Calu3 (cell line): ENCODE data around the gene ZNF85. TPM values are rescaled to one million over a fixed set of nuclear protein-coding genes. Genes with fewer than 3 reads are reported as not detected.
"Not testable (repeated sequence)": the region's sequence is repeated elsewhere in the genome, so short reads cannot be mapped to it uniquely, and the experiment has no call there.

Source experiments
- BruUV-seq: library from RNA; stranded (reverse); fragments of 400-500 nt; replicated peaks from 2 replicates; lab custom pipeline; 2021; lab: Mats Ljungman, UMichigan
- CTCF ChIA-PET: fragments of 300-600 bp; sonication (Branson Sonifier 250); formaldehyde crosslinking; loops from one replicate; lab custom pipeline; 2022; ENCODE audit warnings: antibody characterized with exemption; lab: Charles Lee
- DNase-seq: peaks from one replicate; pipeline ENCODE4 v3.0.0; 2022
- H3K27ac Mint-ChIP-seq: one replicate; pipeline ENCODE4 v1.8.0; 2022; ENCODE audit warnings: mixed read lengths; ENCODE audit not compliant: unreplicated experiment
- H3K27me3 Mint-ChIP-seq: one replicate; pipeline ENCODE4 v1.8.0; 2022; ENCODE audit warnings: mixed read lengths; ENCODE audit not compliant: unreplicated experiment
- H3K36me3 Mint-ChIP-seq: one replicate; pipeline ENCODE4 v1.8.0; 2022; ENCODE audit warnings: mild to moderate bottlenecking, moderate library complexity, mixed read lengths; ENCODE audit not compliant: insufficient read depth, unreplicated experiment
- H3K4me1 Mint-ChIP-seq: one replicate; pipeline ENCODE4 v1.8.0; 2022; ENCODE audit warnings: mild to moderate bottlenecking, low read depth, mixed read lengths; ENCODE audit not compliant: unreplicated experiment
- H3K4me3 Mint-ChIP-seq: one replicate; pipeline ENCODE4 v1.8.0; 2022; ENCODE audit warnings: mild to moderate bottlenecking, low read depth, moderate library complexity, mixed read lengths; ENCODE audit not compliant: unreplicated experiment
- H3K9me3 Mint-ChIP-seq: one replicate; pipeline ENCODE4 v1.8.0; 2022; ENCODE audit warnings: low read depth, mixed read lengths; ENCODE audit not compliant: unreplicated experiment
- CTCF ChIP-seq: fragments of 200-600 bp; IDR thresholded peaks from one replicate; pipeline ENCODE4 v1.8.0; 2022; ENCODE audit warnings: antibody characterized with exemption; ENCODE audit not compliant: unreplicated experiment
- intact Hi-C: fragments of 100-400 bp; cut with micrococcal nuclease; formaldehyde crosslinking; loops from one replicate; pipeline ENCODE4 v1.10.0; 2022; ENCODE audit not compliant: unreplicated experiment
- total RNA-seq: library from RNA; stranded (reverse); gene quantifications from 2 replicates; pipeline ENCODE4 v1.2.3, GENCODE V29; 2022

Gene ZNF85
- total RNA-seq, 1 experiment from 2014 or later: 2.6 TPM

GRCh38 chr19:20926796-20927195, 3.7 kb downstream of the ZNF85 start:
- intact Hi-C loops: no loop called here
- CTCF ChIA-PET: no interaction called here
- no TSS peak for BruUV-seq
- no peaks in the 10 kb centered on the region for H3K4me1 Mint-ChIP-seq
- H3K27ac Mint-ChIP-seq: no peak overlapping the region
- DNase-seq: no peak
- peaks cover 8% of the 10 kb centered on the region for H3K36me3 Mint-ChIP-seq
- no peak overlapping the region for H3K4me3 Mint-ChIP-seq
- no peak for TF ChIP-seq CTCF
- no peaks in the 10 kb centered on the region for H3K27me3 Mint-ChIP-seq
- H3K9me3 Mint-ChIP-seq: no peaks in the 10 kb centered on the region

GRCh38 chr19:20928371-20928770, 5.3 kb downstream of the ZNF85 start:
- H3K4me3 Mint-ChIP-seq: no peak overlapping the region
- H3K9me3 Mint-ChIP-seq: no peaks in the 10 kb centered on the region
- TF ChIP-seq CTCF: no peak
- no peak overlapping the region for H3K27ac Mint-ChIP-seq
- H3K27me3 Mint-ChIP-seq: no peaks in the 10 kb centered on the region
- BruUV-seq: no TSS peak
- no peaks in the 10 kb centered on the region for H3K4me1 Mint-ChIP-seq
- CTCF ChIA-PET: no interaction called here
- intact Hi-C loops: no loop called here
- DNase-seq: no peak
- peaks cover 4% of the 10 kb centered on the region for H3K36me3 Mint-ChIP-seq

GRCh38 chr19:20936322-20936947, 13.4 kb downstream of the ZNF85 start:
- CTCF ChIA-PET, DNase-seq, BruUV-seq, H3K9me3 Mint-ChIP-seq, H3K27me3 Mint-ChIP-seq, H3K27ac Mint-ChIP-seq, H3K36me3 Mint-ChIP-seq, H3K4me1 Mint-ChIP-seq, H3K4me3 Mint-ChIP-seq, intact Hi-C loops: not testable (repeated sequence)

GRCh38 chr19:20952561-20953095, 29.6 kb downstream of the ZNF85 start:
- intact Hi-C loops, CTCF ChIA-PET, H3K9me3 Mint-ChIP-seq, BruUV-seq, H3K4me3 Mint-ChIP-seq, H3K4me1 Mint-ChIP-seq, DNase-seq, H3K27me3 Mint-ChIP-seq, H3K36me3 Mint-ChIP-seq, H3K27ac Mint-ChIP-seq: not testable (repeated sequence)

- TF ChIP-seq CTCF: no peak
- DNase-seq: no peak
- H3K27me3 Mint-ChIP-seq: no peaks in the 10 kb centered on the region
- no peaks in the 10 kb centered on the region for H3K36me3 Mint-ChIP-seq
- H3K27ac Mint-ChIP-seq: no peak overlapping the region
- BruUV-seq: no TSS peak
- no peak overlapping the region for H3K4me3 Mint-ChIP-seq
- no peaks in the 10 kb centered on the region for H3K4me1 Mint-ChIP-seq
- CTCF ChIA-PET: no interaction called here
- intact Hi-C loops: no loop called here
- no peaks in the 10 kb centered on the region for H3K9me3 Mint-ChIP-seq
Observed at GRCh38 chr19:20964798-20965197, 41.7 kb downstream of the ZNF85 start.
